Epithelial cell of proximal tubule (primary cell): ENCODE results near the gene SPINK1. TPM values are rescaled to one million over a fixed set of nuclear protein-coding genes. Genes with fewer than 3 reads are reported as not detected.
"Not testable (repeated sequence)": the region's sequence is repeated elsewhere in the genome, so short reads cannot be mapped to it uniquely, and the experiment has no call there.

ENCODE experiments used
- DNase-seq: peaks from one replicate; pipeline ENCODE4 v3.0.0-alpha.2; 2011; ENCODE audit warnings: low read depth
- H3K4me3 ChIP-seq: 2 replicates; pipeline ENCODE4 v1.5.1; 2011; ENCODE audit warnings: low read depth, mild to moderate bottlenecking, low read length
- total RNA-seq: library from RNA; depleted of rRNA; stranded (reverse); fragments of >200 nt; gene quantifications from 2 replicates; pipeline ENCODE4 v1.2.3, GENCODE V29; 2015
- TF ChIP-seq, protein P1 (sequence below): conservative IDR thresholded peaks from 2 replicates; pipeline ENCODE4 v1.5.1; 2012; ENCODE audit warnings: low read depth, mild to moderate bottlenecking, low read length

SPINK1 gene
- total RNA-seq, 1 donor from 2014 or later = 0.29 TPM

GRCh38 chr5:147805030-147805454, 26.4 kb downstream of the SPINK1 start:
- TF ChIP-seq, protein P1, sequence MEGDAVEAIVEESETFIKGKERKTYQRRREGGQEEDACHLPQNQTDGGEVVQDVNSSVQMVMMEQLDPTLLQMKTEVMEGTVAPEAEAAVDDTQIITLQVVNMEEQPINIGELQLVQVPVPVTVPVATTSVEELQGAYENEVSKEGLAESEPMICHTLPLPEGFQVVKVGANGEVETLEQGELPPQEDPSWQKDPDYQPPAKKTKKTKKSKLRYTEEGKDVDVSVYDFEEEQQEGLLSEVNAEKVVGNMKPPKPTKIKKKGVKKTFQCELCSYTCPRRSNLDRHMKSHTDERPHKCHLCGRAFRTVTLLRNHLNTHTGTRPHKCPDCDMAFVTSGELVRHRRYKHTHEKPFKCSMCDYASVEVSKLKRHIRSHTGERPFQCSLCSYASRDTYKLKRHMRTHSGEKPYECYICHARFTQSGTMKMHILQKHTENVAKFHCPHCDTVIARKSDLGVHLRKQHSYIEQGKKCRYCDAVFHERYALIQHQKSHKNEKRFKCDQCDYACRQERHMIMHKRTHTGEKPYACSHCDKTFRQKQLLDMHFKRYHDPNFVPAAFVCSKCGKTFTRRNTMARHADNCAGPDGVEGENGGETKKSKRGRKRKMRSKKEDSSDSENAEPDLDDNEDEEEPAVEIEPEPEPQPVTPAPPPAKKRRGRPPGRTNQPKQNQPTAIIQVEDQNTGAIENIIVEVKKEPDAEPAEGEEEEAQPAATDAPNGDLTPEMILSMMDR = no peak
- H3K4me3 ChIP-seq = no peak overlapping the region
- DNase-seq = no peak

DNA sequence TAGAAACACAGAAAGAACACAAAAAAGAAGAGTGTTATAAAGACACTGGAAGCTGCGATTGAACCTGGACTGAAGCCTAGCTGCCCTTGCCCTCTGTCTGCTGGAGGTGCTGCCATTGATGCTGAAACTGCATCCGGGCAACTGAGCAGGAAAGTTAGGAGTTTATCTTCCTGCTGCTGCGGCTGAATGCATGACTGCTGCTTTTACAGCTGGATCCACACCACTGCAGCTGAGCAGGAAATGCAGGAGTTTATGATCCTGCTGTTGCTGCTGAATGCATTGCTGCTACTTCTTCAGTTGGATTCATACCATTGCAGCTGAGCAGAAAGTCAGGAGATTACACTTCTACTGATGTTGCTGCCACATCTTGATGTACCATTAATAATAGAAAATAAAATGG, 27.1 kb downstream of the SPINK1 start:
- TF ChIP-seq, protein P1 = no peak
- no peak overlapping the region for H3K4me3 ChIP-seq
- DNase-seq = no peak

DNA sequence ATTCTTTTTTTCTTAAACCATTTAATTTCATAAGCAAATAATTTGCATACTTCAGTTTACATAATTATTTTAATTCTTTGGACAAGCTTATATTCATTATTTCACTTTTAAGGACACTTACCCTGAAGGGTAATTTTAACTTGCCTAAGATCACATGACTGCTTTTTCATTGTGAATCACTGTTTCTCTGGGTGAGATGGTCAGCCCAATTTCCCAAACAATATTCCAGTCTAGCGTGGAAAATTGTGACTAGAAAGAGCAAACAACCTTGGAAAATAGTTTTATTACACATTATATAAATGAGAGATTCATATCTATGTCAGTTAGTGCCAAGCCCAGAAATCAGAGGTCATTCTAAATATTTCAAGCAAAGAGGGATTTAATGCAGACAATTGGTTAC, 27.5 kb downstream of the SPINK1 start:
- TF ChIP-seq, protein P1 = no peak
- H3K4me3 ChIP-seq = no peak overlapping the region
- DNase-seq = no peak

GRCh38 chr5:147803161-147803560, 28.3 kb downstream of the SPINK1 start:
- H3K4me3 ChIP-seq, DNase-seq: not testable (repeated sequence)

DNA sequence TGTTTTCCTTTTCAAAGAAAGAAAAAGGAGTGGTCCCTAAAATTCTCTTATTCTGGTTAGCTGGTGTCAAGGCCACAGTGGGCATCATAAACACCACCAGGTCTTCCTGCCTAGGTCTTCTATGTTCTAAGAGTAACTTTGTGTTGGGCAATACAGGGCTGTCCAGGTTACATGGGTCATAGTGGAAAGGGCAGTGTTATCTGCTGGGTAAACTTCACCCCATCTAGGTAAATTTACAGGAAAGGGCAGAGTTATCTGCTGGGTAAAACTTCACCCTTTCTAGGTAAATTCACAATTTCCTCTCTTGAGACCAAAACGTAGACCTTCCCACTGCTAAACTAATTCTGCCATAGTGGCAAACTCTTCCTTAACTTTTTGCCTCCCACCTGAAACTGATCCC, 30.0 kb downstream of the SPINK1 start:
- TF ChIP-seq, protein P1 = no peak
- H3K4me3 ChIP-seq = no peak overlapping the region
- DNase-seq = no peak

GRCh38 chr5:147800491-147800890, 31.0 kb downstream of the SPINK1 start:
- H3K4me3 ChIP-seq = no peak overlapping the region
- TF ChIP-seq, protein P1 = no peak
- DNase-seq = no peak

GRCh38 chr5:147796556-147797308, 34.7 kb downstream of the SPINK1 start:
- TF ChIP-seq, protein P1 = no peak
- H3K4me3 ChIP-seq = no peak overlapping the region
- DNase-seq = no peak
